Cardiac muscle cell (in vitro differentiated cells and primary cell): Measurements from ENCODE around the gene MARCHF3. TPM values are rescaled to one million over a fixed set of nuclear protein-coding genes. Genes with fewer than 3 reads are reported as not detected.

Experiments
- DNase-seq, 2 donors: peaks; one replicate each; pipeline versions ENCODE4 v3.0.0 to v3.0.0-alpha.2; 2010 to 2017; ENCODE audit warnings: low read depth in 1 of 2, low spot score in 1 of 2
- H3K27ac ChIP-seq: fragments of 200-600 bp; sonication (generic); 2 replicates; pipeline ENCODE4 v1.5.1; 2016
- H3K27me3 ChIP-seq: fragments of 200-600 bp; sonication (generic); 2 replicates; pipeline ENCODE4 v1.6.0; 2016; ENCODE audit warnings: control low read depth
- H3K36me3 ChIP-seq: fragments of 200-600 bp; sonication (generic); 2 replicates; pipeline ENCODE4 v1.5.1; 2016; ENCODE audit warnings: control low read depth
- H3K4me1 ChIP-seq: fragments of 200-600 bp; sonication (generic); 2 replicates; pipeline ENCODE4 v1.8.1; 2017; ENCODE audit warnings: low read depth, mild to moderate bottlenecking, mixed run types
- H3K4me3 ChIP-seq: fragments of 200-600 bp; sonication (generic); 2 replicates; pipeline ENCODE4 v1.5.1; 2016; ENCODE audit warnings: mild to moderate bottlenecking
- H3K9me3 ChIP-seq: fragments of 200-600 bp; sonication (generic); 2 replicates; pipeline ENCODE4 v1.5.1; 2017; ENCODE audit warnings: low read depth, mild to moderate bottlenecking, control low read depth
- CTCF ChIP-seq: IDR thresholded peaks from 2 replicates; pipeline ENCODE4 v1.5.1; 2012; ENCODE audit warnings: low read depth, mild to moderate bottlenecking, low read length
- polyA plus RNA-seq: library from polyadenylated mRNA; unstranded; fragments of >200 nt; fragmentation: Nextera tagmentation; extraction: Ambion mirVana; gene quantifications from 2 replicates; pipeline ENCODE4 v1.2.1, GENCODE V29; 2016
- total RNA-seq: library from RNA; depleted of rRNA; stranded (reverse); fragments of >200 nt; gene quantifications from 2 replicates; pipeline ENCODE4 v1.2.3, GENCODE V29; 2016

Gene MARCHF3
- total and polyA plus RNA-seq, 2 experiments from 2014 or later, result 5.2 to 32.3 TPM

- Histone ChIP-seq H3K36me3 (no peaks in the 10 kb centered on the region), H3K27ac (no peak overlapping the region), H3K9me3 (no peaks in the 10 kb centered on the region), H3K4me3 (no peak overlapping the region), H3K27me3 (no peaks in the 10 kb centered on the region), H3K4me1 (peaks cover 6% of the 10 kb centered on the region)
- no peak for DNase-seq
- no peak for TF ChIP-seq CTCF
Observed at GRCh38 chr5:127013407-127013806, 17.0 kb downstream of the MARCHF3 start.

- H3K4me3 ChIP-seq, result no peak overlapping the region
- peak in 1 of 2 donors; percentile 71 for DNase-seq
- peaks cover 6% of the 10 kb centered on the region for H3K4me1 ChIP-seq
- H3K27ac ChIP-seq, result no peak overlapping the region
- TF ChIP-seq CTCF, result no peak
- H3K27me3 ChIP-seq, result no peaks in the 10 kb centered on the region
- H3K9me3 ChIP-seq, result no peaks in the 10 kb centered on the region
- H3K36me3 ChIP-seq, result no peaks in the 10 kb centered on the region
Observed at GRCh38 chr5:127012916-127013315, 17.4 kb downstream of the MARCHF3 start.

- DNase-seq, result no peak
- Histone ChIP-seq H3K4me3 (no peak overlapping the region), H3K36me3 (no peaks in the 10 kb centered on the region), H3K4me1 (peaks cover 6% of the 10 kb centered on the region), H3K27ac (no peak overlapping the region), H3K9me3 (no peaks in the 10 kb centered on the region), H3K27me3 (no peaks in the 10 kb centered on the region)
- TF ChIP-seq CTCF, result no peak
Observed at GRCh38 chr5:127011961-127012644, 18.3 kb downstream of the MARCHF3 start.

- DNase-seq, result peak in 1 of 2 donors; percentile 73
- H3K27ac ChIP-seq, result no peak overlapping the region
- H3K4me1 ChIP-seq, result peaks cover 6% of the 10 kb centered on the region
- no peaks in the 10 kb centered on the region for H3K27me3 ChIP-seq
- H3K9me3 ChIP-seq, result no peaks in the 10 kb centered on the region
- no peak overlapping the region for H3K4me3 ChIP-seq
- TF ChIP-seq CTCF, result no peak
- no peaks in the 10 kb centered on the region for H3K36me3 ChIP-seq
Observed at GRCh38 chr5:127011153-127011552, 19.2 kb downstream of the MARCHF3 start.

GRCh38 chr5:127010362-127010761, 20.0 kb downstream of the MARCHF3 start:
- no peaks in the 10 kb centered on the region for H3K36me3 ChIP-seq
- H3K9me3 ChIP-seq, result no peaks in the 10 kb centered on the region
- peaks cover 6% of the 10 kb centered on the region for H3K4me1 ChIP-seq
- DNase-seq, result no peak
- no peak overlapping the region for H3K27ac ChIP-seq
- no peak overlapping the region for H3K4me3 ChIP-seq
- TF ChIP-seq CTCF, result no peak
- no peaks in the 10 kb centered on the region for H3K27me3 ChIP-seq
